OCI-LY3 (cell line): ENCODE data around the gene TTLL8.

Source experiments
- CTCF ChIP-seq: fragments of 200-600, 300-600 bp; sonication (generic); IDR thresholded peaks from 2 replicates; pipeline ENCODE4 v1.5.1; 2014; ENCODE audit warnings: antibody characterized with exemption, low read length, low read depth
- EZH2phosphoT487 ChIP-seq: fragments of 200-600 bp; shearing (Covaris generic); IDR thresholded peaks from 2 replicates; pipeline ENCODE4 v1.6.1; 2018; ENCODE audit warnings: antibody characterized with exemption, mixed run types, low read depth

- no peak for TF ChIP-seq EZH2phosphoT487
- TF ChIP-seq CTCF = no peak
Observed at GRCh38 chr22:50000587-50001387, 57.3 kb downstream of the TTLL8 start.
